Transverse colon (tissue), 4 donors: Measurements from ENCODE around the gene RAPGEF2.

Source experiments
- CTCF ChIP-seq, 5 experiments: fragments of 200-600 bp in 3 of 5; fragments of 450-650 bp in 2 of 5; sonication (generic) in 3 of 5; IDR thresholded peaks; 1 replicate in 2 of 5; 2 replicates in 3 of 5; pipeline ENCODE4 v1.5.1; 2016 to 2017; ENCODE audit warnings: antibody characterized with exemption in 5 of 5, inconsistent platforms in 3 of 5, mild to moderate bottlenecking in 2 of 5, moderate library complexity in 1 of 5
- POLR2A ChIP-seq: fragments of 450-650 bp; IDR thresholded peaks from one replicate; pipeline ENCODE4 v1.6.1; 2016; ENCODE audit warnings: antibody characterized with exemption, mild to moderate bottlenecking, moderate library complexity
- POLR2AphosphoS5 ChIP-seq, 3 donors: sonication (generic); formaldehyde crosslinking; IDR thresholded peaks; one replicate each; pipeline ENCODE4 v1.6.1; 2016; ENCODE audit warnings: antibody characterized with exemption in 3 of 3

DNA sequence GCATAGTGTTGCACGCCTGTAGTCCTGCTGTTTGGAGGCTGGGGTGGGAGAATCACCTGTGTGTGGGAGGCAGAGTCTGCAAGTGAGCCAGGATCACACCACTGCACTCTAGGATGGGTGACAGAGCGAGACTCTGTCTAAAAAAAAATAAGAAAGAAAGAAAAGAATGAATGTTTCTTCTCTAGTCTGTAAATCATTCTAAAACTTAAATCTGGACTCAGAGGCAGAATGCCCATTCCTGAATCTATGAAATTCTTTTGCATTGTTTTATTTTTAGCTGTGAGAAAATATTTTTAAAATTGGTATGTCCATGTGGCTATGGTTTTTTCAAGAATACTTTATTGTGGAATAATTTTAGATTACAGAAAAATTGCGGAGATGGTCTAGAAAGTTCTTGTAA lies 49.3 kb downstream of the RAPGEF2 start:
- no peak for TF ChIP-seq CTCF (IDR thresholded peaks at IDR 0.05)
- TF ChIP-seq POLR2A = no peak
- no peak for TF ChIP-seq POLR2AphosphoS5 (IDR thresholded peaks at IDR 0.05)
